ENCODE results near the gene CCDC97.

The CCDC97 gene

DNA sequence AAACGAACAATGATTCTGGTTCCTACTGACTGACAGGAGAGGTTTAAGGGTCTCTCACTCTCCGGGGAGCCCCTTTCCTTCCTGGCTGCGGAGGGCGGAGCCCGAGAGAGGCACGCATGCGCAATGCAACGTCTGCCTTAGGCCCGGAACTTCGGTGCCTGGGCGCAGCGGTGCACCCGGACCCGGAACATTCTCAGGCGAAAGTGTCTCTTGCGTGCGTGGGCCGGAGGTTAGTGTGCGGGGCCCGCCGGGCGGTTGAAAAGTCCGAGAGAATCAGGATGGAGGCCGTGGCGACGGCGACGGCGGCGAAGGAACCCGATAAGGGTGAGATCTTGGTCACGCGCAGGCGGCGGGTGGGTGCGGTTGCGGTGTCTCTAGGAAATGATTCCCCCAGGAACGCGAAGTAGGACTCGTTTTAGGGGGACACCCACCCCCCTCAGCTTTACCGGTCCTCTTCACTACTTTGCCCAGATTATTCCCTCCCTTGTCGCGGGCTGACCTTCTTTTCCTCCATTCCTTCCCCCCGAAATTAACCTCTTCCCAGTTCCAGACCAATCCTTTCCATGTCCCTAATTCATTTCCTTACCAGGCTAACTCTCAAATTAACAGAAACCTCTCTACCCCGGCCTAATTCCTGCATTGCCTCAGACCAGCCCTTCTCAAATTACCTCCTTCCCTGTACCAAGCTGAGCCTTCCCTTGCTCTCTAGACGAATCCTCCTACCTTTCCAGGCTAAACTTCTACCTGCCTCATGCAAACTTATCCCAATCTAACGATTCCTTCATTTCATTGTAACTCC, at the start of gene CCDC97:
CCDC97 (plus strand) TSS at position 140 of the 799 bp plus-strand sequence; CDS start at position 279, 139 bp downstream.
- TF ChIP-seq, protein P1, sequence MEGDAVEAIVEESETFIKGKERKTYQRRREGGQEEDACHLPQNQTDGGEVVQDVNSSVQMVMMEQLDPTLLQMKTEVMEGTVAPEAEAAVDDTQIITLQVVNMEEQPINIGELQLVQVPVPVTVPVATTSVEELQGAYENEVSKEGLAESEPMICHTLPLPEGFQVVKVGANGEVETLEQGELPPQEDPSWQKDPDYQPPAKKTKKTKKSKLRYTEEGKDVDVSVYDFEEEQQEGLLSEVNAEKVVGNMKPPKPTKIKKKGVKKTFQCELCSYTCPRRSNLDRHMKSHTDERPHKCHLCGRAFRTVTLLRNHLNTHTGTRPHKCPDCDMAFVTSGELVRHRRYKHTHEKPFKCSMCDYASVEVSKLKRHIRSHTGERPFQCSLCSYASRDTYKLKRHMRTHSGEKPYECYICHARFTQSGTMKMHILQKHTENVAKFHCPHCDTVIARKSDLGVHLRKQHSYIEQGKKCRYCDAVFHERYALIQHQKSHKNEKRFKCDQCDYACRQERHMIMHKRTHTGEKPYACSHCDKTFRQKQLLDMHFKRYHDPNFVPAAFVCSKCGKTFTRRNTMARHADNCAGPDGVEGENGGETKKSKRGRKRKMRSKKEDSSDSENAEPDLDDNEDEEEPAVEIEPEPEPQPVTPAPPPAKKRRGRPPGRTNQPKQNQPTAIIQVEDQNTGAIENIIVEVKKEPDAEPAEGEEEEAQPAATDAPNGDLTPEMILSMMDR (IDR thresholded peaks at IDR 0.05; ENCODE audit: low read depth, low read length), result no peak
- peak within 1 kb of the TSS; percentile 69 for H3K4me3 ChIP-seq (ENCODE audit: low read depth, low read length)
- peak; percentile 90 for DNase-seq (ENCODE audit: low read depth, low spot score)
- in situ Hi-C loops (cut with HindIII; ENCODE audit: low sequenced_read_pairs), result no loop called here

DNA sequence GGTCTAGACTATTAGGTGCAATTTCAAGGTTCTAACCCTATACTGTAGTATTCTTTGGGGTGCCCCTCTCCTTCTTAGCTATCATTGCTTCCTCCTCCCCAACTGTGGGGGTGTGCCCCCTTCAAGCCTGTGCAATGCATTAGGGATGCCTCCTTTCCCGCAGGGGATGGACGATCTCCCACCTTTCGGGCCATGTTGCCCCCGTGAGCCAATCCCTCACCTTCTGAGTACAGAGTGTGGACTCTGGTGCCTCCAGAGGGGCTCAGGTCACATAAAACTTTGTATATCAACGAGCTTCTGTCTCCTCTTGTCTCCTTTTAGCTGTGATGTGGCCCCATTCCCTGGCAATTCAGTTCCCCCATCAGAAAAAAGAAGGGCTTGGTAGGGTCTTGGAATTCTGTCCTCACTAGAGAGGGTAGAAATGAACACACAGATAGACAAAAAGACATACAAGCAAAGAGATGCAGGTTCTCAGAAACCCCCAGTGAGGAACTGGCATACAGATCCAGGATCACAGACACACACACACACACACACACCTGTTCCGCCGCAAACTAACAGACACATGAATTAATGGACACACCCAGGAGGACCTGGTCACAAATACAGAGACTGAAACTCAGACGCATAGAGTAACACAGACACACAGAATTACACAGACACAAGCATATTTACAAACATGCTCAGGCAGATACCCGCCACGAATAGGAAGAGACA, 48.3 kb upstream of the CCDC97 start:
- DNase-seq (ENCODE audit: low read depth, low spot score), result no peak
- in situ Hi-C loops (cut with HindIII; ENCODE audit: low sequenced_read_pairs), result no loop called here
- peak overlapping the region; percentile 71 for H3K4me3 ChIP-seq (ENCODE audit: low read depth, low read length)
- TF ChIP-seq, protein P1 (IDR thresholded peaks at IDR 0.05; ENCODE audit: low read depth, low read length), result no peak

DNA sequence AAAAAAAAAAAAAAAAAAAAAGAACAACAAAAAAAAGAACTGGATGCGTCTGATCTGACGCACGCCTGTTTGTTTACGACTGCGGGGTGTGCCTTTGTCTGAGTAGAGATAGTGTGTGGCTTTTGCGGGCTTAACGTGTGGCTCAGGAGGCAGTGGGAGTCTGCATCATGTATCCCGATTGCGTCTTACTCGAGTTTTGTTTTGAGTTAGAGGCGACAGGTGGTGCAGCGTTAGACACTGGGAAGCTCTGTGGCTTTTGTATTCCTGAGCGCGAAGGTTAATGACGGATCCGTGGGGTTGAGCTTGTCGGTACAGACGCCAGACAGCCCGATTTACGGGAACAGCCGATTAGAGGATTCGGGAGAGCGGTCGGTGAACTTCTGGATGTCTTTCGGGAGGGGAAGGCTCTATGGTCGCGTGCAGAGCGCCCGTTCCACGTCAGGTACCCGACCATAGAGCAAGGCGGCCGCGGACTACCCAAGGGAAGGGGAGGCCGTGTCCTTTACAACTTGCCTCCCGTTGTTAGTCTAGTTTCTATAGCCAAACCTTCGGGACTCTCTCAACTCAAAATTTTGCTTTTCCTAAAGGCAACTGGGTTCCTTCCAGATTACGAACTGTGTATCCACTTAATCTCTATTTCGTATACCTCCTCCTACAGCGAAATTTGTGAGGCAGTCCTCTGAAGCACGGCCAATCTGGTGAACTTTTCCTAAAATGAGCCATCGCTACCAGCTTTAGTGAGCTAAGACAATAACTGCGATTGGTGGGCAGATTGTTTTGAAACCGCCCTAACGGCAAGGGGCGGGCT, 46.7 kb upstream of the CCDC97 start:
- DNase-seq (ENCODE audit: low read depth, low spot score), result peak; percentile 64
- H3K4me3 ChIP-seq (ENCODE audit: low read depth, low read length), result peak overlapping the region; percentile 71
- in situ Hi-C loops (cut with HindIII; ENCODE audit: low sequenced_read_pairs), result no loop called here
- TF ChIP-seq, protein P1 (IDR thresholded peaks at IDR 0.05; ENCODE audit: low read depth, low read length), result no peak

DNA sequence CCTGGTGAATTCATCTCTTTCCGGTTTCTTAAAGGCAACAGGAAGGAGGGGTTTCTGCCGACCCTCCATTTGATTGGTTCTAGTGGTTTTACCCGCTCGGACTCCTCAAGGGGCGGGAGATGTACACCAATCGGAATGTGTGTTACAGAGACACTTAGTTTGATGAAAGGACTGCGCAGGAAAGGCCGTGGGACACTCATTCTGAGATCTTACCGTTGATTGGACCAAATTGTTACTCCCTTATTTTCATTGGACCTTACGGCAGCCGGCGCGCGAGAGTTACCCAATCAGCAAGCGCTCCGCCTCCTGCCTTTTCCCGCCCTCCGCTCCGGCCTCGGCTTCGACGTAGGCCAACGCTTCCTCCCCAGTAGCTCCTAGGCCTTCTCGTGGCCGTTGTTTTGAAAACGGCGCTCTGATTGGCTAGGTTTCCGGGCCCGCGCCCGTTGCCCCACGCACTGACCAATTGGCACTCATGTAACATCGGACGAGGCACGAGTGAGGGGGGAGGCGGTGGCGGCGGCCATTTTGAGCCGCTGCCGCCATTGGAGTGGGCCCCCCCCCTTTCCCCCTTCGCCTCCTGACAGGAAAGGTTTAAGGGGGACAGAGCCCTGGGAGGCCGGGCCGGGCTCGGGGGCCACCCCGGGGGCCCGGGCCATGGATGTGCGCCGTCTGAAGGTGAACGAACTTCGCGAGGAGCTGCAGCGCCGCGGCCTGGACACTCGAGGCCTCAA, 46.0 kb upstream of the CCDC97 start, which contains the start of gene HNRNPUL1:
HNRNPUL1 (plus strand) TSS at position 523 of the 731 bp plus-strand sequence; CDS start at position 655, 132 bp downstream.
- H3K4me3 ChIP-seq (ENCODE audit: low read depth, low read length), result peak within 1 kb of the TSS; percentile 94
- in situ Hi-C loops (cut with HindIII; ENCODE audit: low sequenced_read_pairs), result no loop called here
- peak; percentile 100 for DNase-seq (ENCODE audit: low read depth, low spot score)
- TF ChIP-seq, protein P1 (IDR thresholded peaks at IDR 0.05; ENCODE audit: low read depth, low read length), result peak; percentile 32

DNA sequence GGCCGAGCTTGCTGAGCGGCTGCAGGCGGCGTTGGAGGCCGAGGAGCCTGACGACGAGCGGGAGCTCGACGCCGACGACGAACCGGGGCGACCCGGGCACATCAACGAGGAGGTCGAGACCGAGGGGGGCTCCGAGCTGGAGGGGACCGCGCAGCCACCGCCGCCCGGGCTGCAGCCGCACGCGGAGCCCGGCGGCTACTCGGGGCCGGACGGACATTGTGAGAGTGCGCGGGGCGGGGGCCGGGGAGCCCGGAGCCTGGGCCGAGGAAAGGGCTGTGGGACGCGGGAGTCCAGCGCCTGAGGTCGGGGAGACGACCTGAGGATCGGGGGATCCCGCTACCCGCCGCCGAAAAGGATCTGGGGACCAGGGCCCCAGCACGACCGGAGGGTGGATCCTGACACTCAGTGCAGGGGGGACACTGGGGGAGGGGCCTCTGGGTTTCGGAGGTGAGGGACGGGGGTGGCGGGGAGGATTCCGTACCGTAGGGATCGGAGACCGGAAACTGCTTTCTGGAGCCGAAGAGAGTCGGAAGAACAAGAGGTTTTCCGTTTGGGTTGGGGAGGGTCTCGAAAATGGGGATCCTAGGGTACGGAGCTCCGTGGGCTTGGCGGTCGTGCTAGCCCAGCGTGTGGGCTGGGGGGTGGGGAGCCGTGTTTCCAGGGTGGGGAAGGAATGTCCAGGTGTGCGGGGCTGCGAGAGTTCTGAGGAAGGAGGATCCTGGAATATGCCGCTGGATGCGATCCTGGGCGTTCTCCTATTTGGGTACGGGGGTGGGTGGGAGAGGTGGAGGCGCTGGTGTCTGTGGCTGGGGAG, 45.2 kb upstream of the CCDC97 start:
- DNase-seq (ENCODE audit: low read depth, low spot score), result peak; percentile 14
- TF ChIP-seq, protein P1 (IDR thresholded peaks at IDR 0.05; ENCODE audit: low read depth, low read length), result no peak
- in situ Hi-C loops (cut with HindIII; ENCODE audit: low sequenced_read_pairs), result no loop called here
- peak overlapping the region; percentile 94 for H3K4me3 ChIP-seq (ENCODE audit: low read depth, low read length)

Measured in astrocyte of the spinal cord (primary cell).